NCI-H1417 treated with DMSO at 0.1 percent for 48 hours (cell line): ENCODE data around the gene BLID.
A peak's percentile ranks its signal among the peaks of the same experiment; 100 is the strongest.

Source experiments
- DNase-seq: peaks from one replicate; lab custom pipeline; 2025; lab: John Stamatoyannopoulos, UW

The BLID gene

DNA sequence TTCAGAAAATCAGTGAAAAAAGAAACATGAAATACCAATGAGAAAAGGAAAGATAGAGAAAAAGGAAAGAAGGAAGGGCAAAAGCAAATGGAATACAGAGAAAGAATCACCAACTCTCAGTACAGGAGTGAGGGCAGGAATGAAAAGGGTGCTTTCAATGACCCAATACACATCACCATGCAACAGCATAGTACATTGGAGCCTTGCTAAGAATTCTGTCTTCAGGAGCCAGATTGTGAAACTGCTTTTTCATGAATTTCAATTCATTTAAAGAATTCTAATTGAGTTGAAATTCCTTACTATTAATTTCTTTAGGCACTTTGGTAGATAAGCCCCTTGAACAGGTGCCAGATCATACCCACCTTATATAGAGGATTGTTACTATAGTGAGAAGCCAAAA, 34.9 kb downstream of the BLID start:
- no peak for DNase-seq

DNA sequence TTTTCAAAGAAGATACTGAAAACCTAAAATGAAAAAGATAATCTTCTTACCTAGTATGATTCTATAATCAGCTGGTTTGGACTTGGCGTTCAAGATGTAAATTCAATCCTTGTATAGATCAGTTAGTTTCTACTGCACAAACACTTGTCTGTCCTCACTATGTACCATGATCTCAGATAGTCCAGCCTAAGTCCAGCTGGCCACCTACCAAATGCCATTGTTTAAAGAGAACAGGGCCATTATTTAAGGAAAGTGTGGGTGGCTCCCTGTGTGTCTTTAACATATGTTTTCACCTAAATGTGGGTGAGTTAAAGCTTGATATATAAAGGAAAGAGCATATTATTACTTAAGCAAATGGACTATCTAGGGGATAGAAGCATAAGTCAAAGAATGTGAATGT, 38.6 kb downstream of the BLID start:
- no peak for DNase-seq

DNA sequence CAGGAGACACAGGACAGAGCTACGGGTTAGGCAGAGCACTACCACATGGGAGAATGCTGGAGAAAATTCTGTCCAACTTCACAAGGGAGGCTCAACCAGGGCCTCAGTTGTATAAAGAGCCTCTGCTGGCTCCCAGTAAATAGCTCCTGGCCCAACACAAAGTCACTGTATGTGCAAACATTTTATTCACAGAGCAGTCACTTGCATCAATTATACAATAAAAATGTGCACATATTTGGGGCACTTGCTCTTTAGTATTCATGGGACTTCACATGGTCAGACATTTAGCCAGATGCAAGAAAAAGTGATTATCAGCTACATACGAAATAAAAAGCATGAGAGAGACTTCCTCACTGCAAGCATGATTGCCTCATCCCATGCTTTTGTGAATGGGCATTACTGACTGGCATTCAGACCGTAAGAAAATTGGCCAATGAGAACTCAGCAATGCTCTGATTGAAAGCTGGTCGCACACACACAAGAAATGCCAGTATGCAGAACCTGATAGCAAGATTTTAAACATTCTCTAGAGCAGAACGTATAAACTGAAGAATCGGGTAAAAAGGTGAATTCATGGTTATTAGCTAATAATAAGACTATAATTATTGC, 39.4 kb downstream of the BLID start:
- no peak for DNase-seq

GRCh38 chr11:122075016-122075415, 41.0 kb downstream of the BLID start:
- DNase-seq: no peak

- no peak for DNase-seq
Measured at GRCh38 chr11:122074022-122074421, 42.0 kb downstream of the BLID start.

DNA sequence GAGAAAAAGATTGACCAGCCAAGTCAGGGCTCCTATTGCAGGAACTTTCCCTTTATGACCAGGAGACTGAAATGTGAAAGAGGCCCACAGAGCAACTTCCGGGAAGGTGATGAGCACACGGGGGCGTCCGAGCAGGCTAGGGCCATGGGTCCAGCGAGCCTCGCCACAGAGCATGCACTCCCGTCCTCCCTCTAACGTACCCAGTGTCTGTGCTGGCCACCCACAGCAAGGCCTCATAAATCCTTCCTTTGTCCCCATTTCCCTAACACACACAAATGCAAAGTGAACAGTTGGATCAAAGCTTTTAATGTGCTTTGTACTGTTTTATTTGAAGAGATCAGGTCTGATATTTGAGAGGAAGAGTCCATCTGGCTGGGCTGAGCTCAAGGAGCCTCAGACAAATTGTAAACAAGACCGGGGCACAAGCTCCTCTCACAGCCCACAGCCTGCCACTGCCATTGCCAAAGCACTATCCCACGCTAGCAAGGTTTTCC, 44.3 kb downstream of the BLID start:
- DNase-seq: no peak

- DNase-seq: peak; percentile 16
Measured at GRCh38 chr11:122069707-122070360, 46.2 kb downstream of the BLID start.

GRCh38 chr11:122068837-122069236, 47.2 kb downstream of the BLID start:
- DNase-seq: no peak

DNA sequence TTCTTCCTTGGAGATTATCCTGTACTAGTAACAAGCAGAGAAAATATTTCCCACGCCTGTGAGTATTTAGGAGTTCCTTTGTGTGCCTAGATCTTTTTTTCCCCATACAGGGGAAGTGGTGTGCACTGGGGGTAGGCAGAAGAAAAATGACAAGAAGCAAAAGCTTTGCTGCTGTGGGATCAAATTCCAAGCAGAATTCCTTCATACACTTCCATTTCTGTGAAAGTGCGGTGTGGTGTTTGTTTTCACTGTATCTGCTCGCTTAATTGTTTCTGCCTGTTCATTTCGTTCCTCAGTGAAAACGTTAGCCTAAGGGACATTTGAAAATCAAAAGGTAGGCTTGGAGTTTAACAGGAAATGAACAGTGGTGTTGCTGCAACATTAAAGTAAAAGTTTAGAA, 47.9 kb downstream of the BLID start:
- no peak for DNase-seq
